Measurements from ENCODE around the gene PIM1. TPM values are rescaled to one million over a fixed set of nuclear protein-coding genes. Genes with fewer than 3 reads are reported as not detected.

PIM1 gene
- total and polyA plus RNA-seq, 9 of the 15 experiments (the other 6 are each of a cell fraction or from before 2014, with no cell fraction given), result 19.0 to 789 (median 212) TPM

GRCh38 chr6:37207903-37208456 is 38.0 kb downstream of the PIM1 start (continued):
- TF ChIP-seq ZSCAN32 (CRISPR knock-in tag; IDR thresholded peaks at IDR 0.05) (no peak), SP1 (CRISPR knock-in tag; IDR thresholded peaks at IDR 0.05) (no peak; the same call in 1 of the 2 replicates), FOXP1 (CRISPR knock-in tag; IDR thresholded peaks at IDR 0.05) (peak; percentile 39; the same call in 1 of the 2 replicates), CHD4 (IDR thresholded peaks at IDR 0.05; ENCODE audit: insufficient read depth, insufficient replicate concordance, low read depth, low read length, poor library complexity, severe bottlenecking) (no peak), HDGF (IDR thresholded peaks at IDR 0.05) (peak; percentile 83), ZFX (CRISPR knock-in tag; IDR thresholded peaks at IDR 0.05) (no peak), RNF2 (IDR thresholded peaks at IDR 0.05) (peak; percentile 42; the same call in 1 of the 2 replicates), NFXL1 (CRISPR knock-in tag; IDR thresholded peaks at IDR 0.05) (0 out of 2 replicates have a peak, but pooled peaks have one; percentile 28), MCM3 (IDR thresholded peaks at IDR 0.05) (no peak; the same call in 1 of the 2 replicates), CC2D1A (IDR thresholded peaks at IDR 0.05) (peak; percentile 86), HINFP (tag; conservative IDR thresholded peaks at IDR 0.05; ENCODE audit: low read depth) (0 out of 2 replicates have a peak, but pooled peaks have one; percentile 40), POLR3G (IDR thresholded peaks at IDR 0.05; ENCODE audit: extremely low read depth, insufficient read length, insufficient replicate concordance) (no peak), KAT7 (CRISPR knock-in tag; IDR thresholded peaks at IDR 0.05; ENCODE audit: borderline replicate concordance) (no peak; the same call in 1 of the 2 replicates), ERF (CRISPR knock-in tag; IDR thresholded peaks at IDR 0.05) (no peak; the same call in 1 of the 2 replicates), ILF3 (IDR thresholded peaks at IDR 0.05; ENCODE audit: borderline replicate concordance) (no peak), LEF1 (IDR thresholded peaks at IDR 0.05) (no peak), DACH1 (IDR thresholded peaks at IDR 0.05; ENCODE audit: partially characterized antibody) (peak; percentile 18), L3MBTL2 (IDR thresholded peaks at IDR 0.05) (peak; percentile 59; the same call in 1 of the 2 replicates)
- TF ChIP-seq, protein P1, sequence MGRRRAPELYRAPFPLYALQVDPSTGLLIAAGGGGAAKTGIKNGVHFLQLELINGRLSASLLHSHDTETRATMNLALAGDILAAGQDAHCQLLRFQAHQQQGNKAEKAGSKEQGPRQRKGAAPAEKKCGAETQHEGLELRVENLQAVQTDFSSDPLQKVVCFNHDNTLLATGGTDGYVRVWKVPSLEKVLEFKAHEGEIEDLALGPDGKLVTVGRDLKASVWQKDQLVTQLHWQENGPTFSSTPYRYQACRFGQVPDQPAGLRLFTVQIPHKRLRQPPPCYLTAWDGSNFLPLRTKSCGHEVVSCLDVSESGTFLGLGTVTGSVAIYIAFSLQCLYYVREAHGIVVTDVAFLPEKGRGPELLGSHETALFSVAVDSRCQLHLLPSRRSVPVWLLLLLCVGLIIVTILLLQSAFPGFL (CRISPR knock-in tag; IDR thresholded peaks at IDR 0.05), result no peak
- TF ChIP-seq, protein P2, sequence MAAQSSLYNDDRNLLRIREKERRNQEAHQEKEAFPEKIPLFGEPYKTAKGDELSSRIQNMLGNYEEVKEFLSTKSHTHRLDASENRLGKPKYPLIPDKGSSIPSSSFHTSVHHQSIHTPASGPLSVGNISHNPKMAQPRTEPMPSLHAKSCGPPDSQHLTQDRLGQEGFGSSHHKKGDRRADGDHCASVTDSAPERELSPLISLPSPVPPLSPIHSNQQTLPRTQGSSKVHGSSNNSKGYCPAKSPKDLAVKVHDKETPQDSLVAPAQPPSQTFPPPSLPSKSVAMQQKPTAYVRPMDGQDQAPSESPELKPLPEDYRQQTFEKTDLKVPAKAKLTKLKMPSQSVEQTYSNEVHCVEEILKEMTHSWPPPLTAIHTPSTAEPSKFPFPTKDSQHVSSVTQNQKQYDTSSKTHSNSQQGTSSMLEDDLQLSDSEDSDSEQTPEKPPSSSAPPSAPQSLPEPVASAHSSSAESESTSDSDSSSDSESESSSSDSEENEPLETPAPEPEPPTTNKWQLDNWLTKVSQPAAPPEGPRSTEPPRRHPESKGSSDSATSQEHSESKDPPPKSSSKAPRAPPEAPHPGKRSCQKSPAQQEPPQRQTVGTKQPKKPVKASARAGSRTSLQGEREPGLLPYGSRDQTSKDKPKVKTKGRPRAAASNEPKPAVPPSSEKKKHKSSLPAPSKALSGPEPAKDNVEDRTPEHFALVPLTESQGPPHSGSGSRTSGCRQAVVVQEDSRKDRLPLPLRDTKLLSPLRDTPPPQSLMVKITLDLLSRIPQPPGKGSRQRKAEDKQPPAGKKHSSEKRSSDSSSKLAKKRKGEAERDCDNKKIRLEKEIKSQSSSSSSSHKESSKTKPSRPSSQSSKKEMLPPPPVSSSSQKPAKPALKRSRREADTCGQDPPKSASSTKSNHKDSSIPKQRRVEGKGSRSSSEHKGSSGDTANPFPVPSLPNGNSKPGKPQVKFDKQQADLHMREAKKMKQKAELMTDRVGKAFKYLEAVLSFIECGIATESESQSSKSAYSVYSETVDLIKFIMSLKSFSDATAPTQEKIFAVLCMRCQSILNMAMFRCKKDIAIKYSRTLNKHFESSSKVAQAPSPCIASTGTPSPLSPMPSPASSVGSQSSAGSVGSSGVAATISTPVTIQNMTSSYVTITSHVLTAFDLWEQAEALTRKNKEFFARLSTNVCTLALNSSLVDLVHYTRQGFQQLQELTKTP (IDR thresholded peaks at IDR 0.05; ENCODE audit: low read depth in 1 of 2, partially characterized antibody in 2 of 2), result peak; percentile 22 to 77
